Measurements from ENCODE around the gene YY1AP1. TPM values are rescaled to one million over a fixed set of nuclear protein-coding genes. Genes with fewer than 3 reads are reported as not detected.

Gene YY1AP1
- polyA plus RNA-seq, 1 of the 3 experiments (the other 2 are of a cell fraction), result 45.0 TPM

DNA sequence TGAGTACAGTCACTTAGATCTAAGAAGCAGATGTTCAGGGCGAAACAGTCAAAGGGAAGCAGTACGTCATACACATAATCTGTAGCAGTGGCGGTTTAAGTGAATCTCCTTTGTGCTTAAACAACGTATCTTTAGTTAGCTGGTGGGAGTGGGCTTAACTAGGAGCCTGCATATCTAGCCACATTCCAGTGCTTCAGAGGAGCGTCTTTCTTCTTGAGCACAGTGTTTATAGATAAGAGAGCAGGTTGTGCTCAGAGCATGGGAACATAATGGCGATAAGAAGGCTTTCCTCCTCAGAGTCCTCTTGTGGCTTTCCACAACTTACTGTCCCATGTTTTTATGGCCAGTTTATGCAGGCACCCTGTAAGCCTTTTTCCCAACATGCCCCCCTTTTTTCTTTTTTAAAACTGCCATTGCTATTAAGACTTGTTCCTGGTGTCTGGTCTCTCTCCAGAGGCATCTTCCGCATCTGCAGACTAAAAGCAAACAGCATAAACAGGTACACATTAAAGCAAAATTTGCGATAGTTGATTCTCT lies 3.5 kb upstream of the YY1AP1 start:
- Histone ChIP-seq H3K9me3 (no peaks in the 10 kb centered on the region; the same call in 1 of the 2 replicates), H3K4me3 (ENCODE audit: low read depth in 2 of 2, low read length in 1 of 2) (no peak overlapping the region), H3K4me2 (no peak overlapping the region), H3K4me1 (ENCODE audit: control insufficient read depth in 1 of 2, insufficient read depth in 2 of 2, low read depth in 1 of 2, low read length in 1 of 2) (peaks cover 0 to 7% of the 10 kb centered on the region in 2 experiments; a peak in 1 of 4 replicates), H3K9me2 (no peaks in the 10 kb centered on the region), H3K27me3 (ENCODE audit: insufficient read depth) (no peaks in the 10 kb centered on the region), H3K27ac (ENCODE audit: low read depth in 2 of 2, low read length in 1 of 2) (no peak overlapping the region), H3K79me2 (ENCODE audit: insufficient read depth) (peaks cover 90% of the 10 kb centered on the region), H3K9ac (no peak overlapping the region), H3F3A (replicated peaks; ENCODE audit: insufficient read depth) (peaks cover 4% of the 10 kb centered on the region), H2AFZ (ENCODE audit: low read depth) (no peak overlapping the region), H4K20me1 (ENCODE audit: insufficient read depth) (no peaks in the 10 kb centered on the region), H3K36me3 (replicated peaks in 1 of 2; ENCODE audit: control insufficient read depth in 1 of 2, insufficient read depth in 2 of 2, low read length in 1 of 2) (peaks cover 37 to 58% of the 10 kb centered on the region in 2 experiments)
- ChIA-PET POLR2A (no interaction called here), CTCF (interaction anchor here (1.0 kb wide), 1 partner anchor 38 kb away, joined by 3 read pairs; no protein-coding TSS in a partner anchor)
- TF ChIP-seq, protein P1, sequence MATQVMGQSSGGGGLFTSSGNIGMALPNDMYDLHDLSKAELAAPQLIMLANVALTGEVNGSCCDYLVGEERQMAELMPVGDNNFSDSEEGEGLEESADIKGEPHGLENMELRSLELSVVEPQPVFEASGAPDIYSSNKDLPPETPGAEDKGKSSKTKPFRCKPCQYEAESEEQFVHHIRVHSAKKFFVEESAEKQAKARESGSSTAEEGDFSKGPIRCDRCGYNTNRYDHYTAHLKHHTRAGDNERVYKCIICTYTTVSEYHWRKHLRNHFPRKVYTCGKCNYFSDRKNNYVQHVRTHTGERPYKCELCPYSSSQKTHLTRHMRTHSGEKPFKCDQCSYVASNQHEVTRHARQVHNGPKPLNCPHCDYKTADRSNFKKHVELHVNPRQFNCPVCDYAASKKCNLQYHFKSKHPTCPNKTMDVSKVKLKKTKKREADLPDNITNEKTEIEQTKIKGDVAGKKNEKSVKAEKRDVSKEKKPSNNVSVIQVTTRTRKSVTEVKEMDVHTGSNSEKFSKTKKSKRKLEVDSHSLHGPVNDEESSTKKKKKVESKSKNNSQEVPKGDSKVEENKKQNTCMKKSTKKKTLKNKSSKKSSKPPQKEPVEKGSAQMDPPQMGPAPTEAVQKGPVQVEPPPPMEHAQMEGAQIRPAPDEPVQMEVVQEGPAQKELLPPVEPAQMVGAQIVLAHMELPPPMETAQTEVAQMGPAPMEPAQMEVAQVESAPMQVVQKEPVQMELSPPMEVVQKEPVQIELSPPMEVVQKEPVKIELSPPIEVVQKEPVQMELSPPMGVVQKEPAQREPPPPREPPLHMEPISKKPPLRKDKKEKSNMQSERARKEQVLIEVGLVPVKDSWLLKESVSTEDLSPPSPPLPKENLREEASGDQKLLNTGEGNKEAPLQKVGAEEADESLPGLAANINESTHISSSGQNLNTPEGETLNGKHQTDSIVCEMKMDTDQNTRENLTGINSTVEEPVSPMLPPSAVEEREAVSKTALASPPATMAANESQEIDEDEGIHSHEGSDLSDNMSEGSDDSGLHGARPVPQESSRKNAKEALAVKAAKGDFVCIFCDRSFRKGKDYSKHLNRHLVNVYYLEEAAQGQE (IDR thresholded peaks at IDR 0.05; ENCODE audit: low read depth, low read length), result no peak
- TF ChIP-seq GABPA (IDR thresholded peaks at IDR 0.05; ENCODE audit: low read depth) (no peak), SIN3A (IDR thresholded peaks at IDR 0.05; ENCODE audit: borderline replicate concordance, low read depth, low read length) (no peak), CHD2 (IDR thresholded peaks at IDR 0.05; ENCODE audit: low read length, partially characterized antibody) (no peak), ELF1 (IDR thresholded peaks at IDR 0.05) (no peak), EP300 (IDR thresholded peaks at IDR 0.05; ENCODE audit: borderline replicate concordance in 1 of 2, low read depth in 1 of 2, low read length in 1 of 2) (no peak)
- TF ChIP-seq, protein P2, sequence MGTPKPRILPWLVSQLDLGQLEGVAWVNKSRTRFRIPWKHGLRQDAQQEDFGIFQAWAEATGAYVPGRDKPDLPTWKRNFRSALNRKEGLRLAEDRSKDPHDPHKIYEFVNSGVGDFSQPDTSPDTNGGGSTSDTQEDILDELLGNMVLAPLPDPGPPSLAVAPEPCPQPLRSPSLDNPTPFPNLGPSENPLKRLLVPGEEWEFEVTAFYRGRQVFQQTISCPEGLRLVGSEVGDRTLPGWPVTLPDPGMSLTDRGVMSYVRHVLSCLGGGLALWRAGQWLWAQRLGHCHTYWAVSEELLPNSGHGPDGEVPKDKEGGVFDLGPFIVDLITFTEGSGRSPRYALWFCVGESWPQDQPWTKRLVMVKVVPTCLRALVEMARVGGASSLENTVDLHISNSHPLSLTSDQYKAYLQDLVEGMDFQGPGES (IDR thresholded peaks at IDR 0.05; ENCODE audit: low read depth, low read length), result no peak
- TF ChIP-seq, protein P3, sequence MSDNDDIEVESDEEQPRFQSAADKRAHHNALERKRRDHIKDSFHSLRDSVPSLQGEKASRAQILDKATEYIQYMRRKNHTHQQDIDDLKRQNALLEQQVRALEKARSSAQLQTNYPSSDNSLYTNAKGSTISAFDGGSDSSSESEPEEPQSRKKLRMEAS (IDR thresholded peaks at IDR 0.05; ENCODE audit: low read depth), result no peak
- TF ChIP-seq, protein P4, sequence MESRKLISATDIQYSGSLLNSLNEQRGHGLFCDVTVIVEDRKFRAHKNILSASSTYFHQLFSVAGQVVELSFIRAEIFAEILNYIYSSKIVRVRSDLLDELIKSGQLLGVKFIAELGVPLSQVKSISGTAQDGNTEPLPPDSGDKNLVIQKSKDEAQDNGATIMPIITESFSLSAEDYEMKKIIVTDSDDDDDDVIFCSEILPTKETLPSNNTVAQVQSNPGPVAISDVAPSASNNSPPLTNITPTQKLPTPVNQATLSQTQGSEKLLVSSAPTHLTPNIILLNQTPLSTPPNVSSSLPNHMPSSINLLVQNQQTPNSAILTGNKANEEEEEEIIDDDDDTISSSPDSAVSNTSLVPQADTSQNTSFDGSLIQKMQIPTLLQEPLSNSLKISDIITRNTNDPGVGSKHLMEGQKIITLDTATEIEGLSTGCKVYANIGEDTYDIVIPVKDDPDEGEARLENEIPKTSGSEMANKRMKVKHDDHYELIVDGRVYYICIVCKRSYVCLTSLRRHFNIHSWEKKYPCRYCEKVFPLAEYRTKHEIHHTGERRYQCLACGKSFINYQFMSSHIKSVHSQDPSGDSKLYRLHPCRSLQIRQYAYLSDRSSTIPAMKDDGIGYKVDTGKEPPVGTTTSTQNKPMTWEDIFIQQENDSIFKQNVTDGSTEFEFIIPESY (IDR thresholded peaks at IDR 0.05; ENCODE audit: borderline replicate concordance, low read depth), result no peak
- 98% methylated on average over 8 of the region's 8 CpGs for WGBS (ENCODE audit: low lambda C conversion rate)
- DNase-seq, result no peak

All from SK-N-SH (cell line).